Upper lobe of left lung (tissue), 6 donors: ENCODE measurements around the gene FEM1B. TPM values are rescaled to one million over a fixed set of nuclear protein-coding genes. Genes with fewer than 3 reads are reported as not detected.

Experiments used
- ATAC-seq, 2 donors: fragments of 200-7000 bp; cut with Tn5 transposase; one replicate each; pipeline ENCODE4 v1.9.1; 2022; ENCODE audit warnings: mild to moderate bottlenecking in 2 of 2, moderate library complexity in 2 of 2; ENCODE audit not compliant: low FRiP score in 2 of 2
- DNase-seq, 2 donors: peaks; one replicate each; pipeline ENCODE4 v3.0.0-alpha.2; 2019 to 2020
- H3K27ac ChIP-seq, 4 donors: fragments of 200-600 bp; sonication (generic); one replicate each; pipeline ENCODE4 v1.5.1; 2016 to 2019
- H3K27me3 ChIP-seq, 4 donors: fragments of 200-600 bp; sonication (generic); one replicate each; pipeline ENCODE4 v1.5.1; 2017 to 2019
- H3K36me3 ChIP-seq, 4 donors: fragments of 200-600 bp; sonication (generic); one replicate each; pipeline ENCODE4 v1.5.1; 2016 to 2019
- H3K4me1 ChIP-seq, 4 donors: fragments of 200-600 bp; sonication (generic); one replicate each; pipeline ENCODE4 v1.5.1; 2018 to 2019
- H3K4me3 ChIP-seq, 4 donors: fragments of 200-600 bp; sonication (generic); one replicate each; pipeline ENCODE4 v1.5.1; 2017 to 2019; ENCODE audit warnings: mild to moderate bottlenecking in 2 of 4, moderate library complexity in 1 of 4
- H3K9me3 ChIP-seq, 4 donors: fragments of 200-600 bp; sonication (generic); one replicate each; pipeline ENCODE4 v1.5.1; 2018 to 2019
- EP300 ChIP-seq, 4 donors: sonication (generic); formaldehyde crosslinking; IDR thresholded peaks; one replicate each; pipeline ENCODE4 v1.5.1; 2017; ENCODE audit warnings: antibody characterized with exemption in 4 of 4, control low read depth in 2 of 4
- POLR2A ChIP-seq, 4 donors: fragments of 450-650 bp; IDR thresholded peaks; one replicate each; pipeline ENCODE4 v1.5.1; 2016 to 2017; ENCODE audit warnings: antibody characterized with exemption in 4 of 4, mild to moderate bottlenecking in 2 of 4
- POLR2AphosphoS5 ChIP-seq, 2 donors: sonication (generic); formaldehyde crosslinking; IDR thresholded peaks; one replicate each; pipeline ENCODE4 v1.5.1; 2017; ENCODE audit warnings: antibody characterized with exemption in 2 of 2
- WGBS, 2 donors: methylation state at CpG; one replicate each; pipeline ENCODE4 v1.1.5; 2017 to 2018; 5-methylcytosine and 5-hydroxymethylcytosine counted together
- total RNA-seq, 6 donors: library from RNA; depleted of rRNA in 4 of 6; stranded (reverse); fragments of >200 nt in 4 of 6; gene quantifications; one replicate each; pipeline versions ENCODE4 v1.1.0 to v1.2.1, GENCODE V29; 2016 to 2021
- TF ChIP-seq, protein P1 (sequence below), 6 experiments: fragments of 450-650 bp in 4 of 6; fragments of 200-600 bp in 2 of 6; sonication (generic) in 2 of 6; IDR thresholded peaks; one replicate each; pipeline ENCODE4 v1.5.1; 2016 to 2019; ENCODE audit warnings: antibody characterized with exemption in 6 of 6
- donor health status: DM: no; HTN: no; CAD: no; lungs with moderate emphysema.
- donor health status: DM: no; HTN: yes; CAD: no; lungs with severe emphysema.

Gene FEM1B
- total RNA-seq, 6 donors from 2014 or later = 16.0 to 58.8 (median 36.9) TPM

GRCh38 chr15:68244235-68244634 lies 33.3 kb upstream of the FEM1B start:
- H3K4me3 ChIP-seq = no peak overlapping the region
- H3K27me3 ChIP-seq = no peaks in the 10 kb centered on the region
- H3K4me1 ChIP-seq = no peaks in the 10 kb centered on the region
- peaks cover 3 to 14% (median 9%) of the 10 kb centered on the region in 4 donors for H3K9me3 ChIP-seq
- TF ChIP-seq, protein P1, sequence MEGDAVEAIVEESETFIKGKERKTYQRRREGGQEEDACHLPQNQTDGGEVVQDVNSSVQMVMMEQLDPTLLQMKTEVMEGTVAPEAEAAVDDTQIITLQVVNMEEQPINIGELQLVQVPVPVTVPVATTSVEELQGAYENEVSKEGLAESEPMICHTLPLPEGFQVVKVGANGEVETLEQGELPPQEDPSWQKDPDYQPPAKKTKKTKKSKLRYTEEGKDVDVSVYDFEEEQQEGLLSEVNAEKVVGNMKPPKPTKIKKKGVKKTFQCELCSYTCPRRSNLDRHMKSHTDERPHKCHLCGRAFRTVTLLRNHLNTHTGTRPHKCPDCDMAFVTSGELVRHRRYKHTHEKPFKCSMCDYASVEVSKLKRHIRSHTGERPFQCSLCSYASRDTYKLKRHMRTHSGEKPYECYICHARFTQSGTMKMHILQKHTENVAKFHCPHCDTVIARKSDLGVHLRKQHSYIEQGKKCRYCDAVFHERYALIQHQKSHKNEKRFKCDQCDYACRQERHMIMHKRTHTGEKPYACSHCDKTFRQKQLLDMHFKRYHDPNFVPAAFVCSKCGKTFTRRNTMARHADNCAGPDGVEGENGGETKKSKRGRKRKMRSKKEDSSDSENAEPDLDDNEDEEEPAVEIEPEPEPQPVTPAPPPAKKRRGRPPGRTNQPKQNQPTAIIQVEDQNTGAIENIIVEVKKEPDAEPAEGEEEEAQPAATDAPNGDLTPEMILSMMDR (IDR thresholded peaks at IDR 0.05) = no peak
- TF ChIP-seq POLR2AphosphoS5 (IDR thresholded peaks at IDR 0.05) (no peak), EP300 (IDR thresholded peaks at IDR 0.05) (no peak), POLR2A (IDR thresholded peaks at IDR 0.05) (no peak)
- H3K27ac ChIP-seq = no peak overlapping the region
- no peak for DNase-seq
- no peak for ATAC-seq
- H3K36me3 ChIP-seq = no peaks in the 10 kb centered on the region
- WGBS, 2 donors = 94 to 100% methylated on average over 1 of the region's 1 CpG

- peak in 1 of 2 donors; percentile 62 for ATAC-seq
- DNase-seq = no peak
- H3K4me3 ChIP-seq = no peak overlapping the region
- H3K36me3 ChIP-seq = no peaks in the 10 kb centered on the region
- 59 to 66% methylated on average over 3 of the region's 3 CpGs for WGBS, 2 donors
- no peaks in the 10 kb centered on the region for H3K27me3 ChIP-seq
- peaks cover 0 to 6% (median 6%) of the 10 kb centered on the region in 4 donors for H3K9me3 ChIP-seq
- TF ChIP-seq, protein P1 (IDR thresholded peaks at IDR 0.05) = no peak
- TF ChIP-seq POLR2AphosphoS5 (IDR thresholded peaks at IDR 0.05) = no peak
- TF ChIP-seq POLR2A (IDR thresholded peaks at IDR 0.05) = no peak
- no peak for TF ChIP-seq EP300 (IDR thresholded peaks at IDR 0.05)
- no peak overlapping the region for H3K27ac ChIP-seq
- H3K4me1 ChIP-seq = no peaks in the 10 kb centered on the region
These were observed 28.4 kb upstream of the FEM1B start for GRCh38 chr15:68249058-68249713.

DNA sequence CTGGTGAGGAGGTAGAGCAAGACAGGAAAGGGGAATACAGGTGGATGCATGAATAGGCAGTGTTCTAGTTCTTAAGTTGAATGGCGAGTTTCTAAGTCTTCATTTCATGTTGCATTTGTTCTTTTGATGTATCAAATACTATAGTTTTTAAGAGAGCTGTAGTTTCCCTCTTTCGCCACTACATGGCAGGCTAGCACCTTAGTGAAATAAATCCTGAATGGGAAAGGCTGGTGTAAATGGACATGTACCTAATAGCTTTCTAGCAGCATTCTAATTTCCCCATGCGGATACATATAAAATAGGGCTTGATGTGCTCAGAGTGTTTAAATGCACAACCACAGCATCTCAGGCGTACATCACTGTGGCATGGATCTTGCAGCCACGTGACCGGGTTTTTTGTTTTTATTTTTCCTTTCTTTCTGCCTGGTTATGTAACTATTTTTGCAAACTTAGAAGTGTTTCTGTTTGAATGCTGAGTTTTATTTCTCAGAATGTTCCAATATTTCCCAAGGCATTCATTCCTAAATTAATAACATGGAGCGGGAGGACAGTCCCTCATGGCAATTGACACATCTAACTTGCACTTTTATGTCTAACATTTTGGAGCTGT lies 24.5 kb upstream of the FEM1B start:
- Histone ChIP-seq H3K4me3 (no peak overlapping the region), H3K9me3 (no peaks in the 10 kb centered on the region), H3K4me1 (peaks cover 3 to 15% (median 7%) of the 10 kb centered on the region in 4 donors), H3K27ac (no peak overlapping the region), H3K27me3 (no peaks in the 10 kb centered on the region), H3K36me3 (no peaks in the 10 kb centered on the region)
- WGBS, 2 donors = 30 to 42% methylated on average over 7 of the region's 7 CpGs
- ATAC-seq (peak; percentile 58 to 67), DNase-seq (peak in 1 of 2 donors; percentile 30)
- TF ChIP-seq POLR2A (IDR thresholded peaks at IDR 0.05) (no peak), EP300 (IDR thresholded peaks at IDR 0.05) (no peak), POLR2AphosphoS5 (IDR thresholded peaks at IDR 0.05) (no peak)
- TF ChIP-seq, protein P1 (IDR thresholded peaks at IDR 0.05) = peak; percentile 68 to 88 (median 79)

GRCh38 chr15:68256675-68257450 lies 20.7 kb upstream of the FEM1B start:
- ATAC-seq (peak; percentile 95 to 97), DNase-seq (peak; percentile 91 to 96)
- H3K36me3 ChIP-seq = no peaks in the 10 kb centered on the region
- TF ChIP-seq POLR2AphosphoS5 (IDR thresholded peaks at IDR 0.05) (peak; percentile 85 to 90), EP300 (IDR thresholded peaks at IDR 0.05) (peak in 1 of 4 donors; percentile 36), POLR2A (IDR thresholded peaks at IDR 0.05) (peak; percentile 43 to 88 (median 66))
- TF ChIP-seq, protein P1 (IDR thresholded peaks at IDR 0.05) = no peak
- H3K4me1 ChIP-seq = peaks cover 3 to 15% (median 7%) of the 10 kb centered on the region in 4 donors
- no peaks in the 10 kb centered on the region for H3K9me3 ChIP-seq
- WGBS, 2 donors = 13 to 20% methylated on average over 39 to 49 of the region's 57 CpGs
- H3K4me3 ChIP-seq = peak overlapping the region; percentile 23 to 53 (median 51)
- H3K27ac ChIP-seq = peak overlapping the region; percentile 68 to 92 (median 88)
- no peaks in the 10 kb centered on the region for H3K27me3 ChIP-seq
